ENCODE data around the gene GRK4.

- no peak for TF ChIP-seq YY1 (IDR thresholded peaks at IDR 0.05; ENCODE audit: low read depth)
- TF ChIP-seq MAX (IDR thresholded peaks at IDR 0.05): no peak
- TF ChIP-seq TCF12 (IDR thresholded peaks at IDR 0.05; ENCODE audit: low read depth): no peak
- no peak for TF ChIP-seq RAD21 (IDR thresholded peaks at IDR 0.05; ENCODE audit: low read depth)
- TF ChIP-seq TAF1 (IDR thresholded peaks at IDR 0.05; ENCODE audit: low read depth): no peak
- TF ChIP-seq, protein P1, sequence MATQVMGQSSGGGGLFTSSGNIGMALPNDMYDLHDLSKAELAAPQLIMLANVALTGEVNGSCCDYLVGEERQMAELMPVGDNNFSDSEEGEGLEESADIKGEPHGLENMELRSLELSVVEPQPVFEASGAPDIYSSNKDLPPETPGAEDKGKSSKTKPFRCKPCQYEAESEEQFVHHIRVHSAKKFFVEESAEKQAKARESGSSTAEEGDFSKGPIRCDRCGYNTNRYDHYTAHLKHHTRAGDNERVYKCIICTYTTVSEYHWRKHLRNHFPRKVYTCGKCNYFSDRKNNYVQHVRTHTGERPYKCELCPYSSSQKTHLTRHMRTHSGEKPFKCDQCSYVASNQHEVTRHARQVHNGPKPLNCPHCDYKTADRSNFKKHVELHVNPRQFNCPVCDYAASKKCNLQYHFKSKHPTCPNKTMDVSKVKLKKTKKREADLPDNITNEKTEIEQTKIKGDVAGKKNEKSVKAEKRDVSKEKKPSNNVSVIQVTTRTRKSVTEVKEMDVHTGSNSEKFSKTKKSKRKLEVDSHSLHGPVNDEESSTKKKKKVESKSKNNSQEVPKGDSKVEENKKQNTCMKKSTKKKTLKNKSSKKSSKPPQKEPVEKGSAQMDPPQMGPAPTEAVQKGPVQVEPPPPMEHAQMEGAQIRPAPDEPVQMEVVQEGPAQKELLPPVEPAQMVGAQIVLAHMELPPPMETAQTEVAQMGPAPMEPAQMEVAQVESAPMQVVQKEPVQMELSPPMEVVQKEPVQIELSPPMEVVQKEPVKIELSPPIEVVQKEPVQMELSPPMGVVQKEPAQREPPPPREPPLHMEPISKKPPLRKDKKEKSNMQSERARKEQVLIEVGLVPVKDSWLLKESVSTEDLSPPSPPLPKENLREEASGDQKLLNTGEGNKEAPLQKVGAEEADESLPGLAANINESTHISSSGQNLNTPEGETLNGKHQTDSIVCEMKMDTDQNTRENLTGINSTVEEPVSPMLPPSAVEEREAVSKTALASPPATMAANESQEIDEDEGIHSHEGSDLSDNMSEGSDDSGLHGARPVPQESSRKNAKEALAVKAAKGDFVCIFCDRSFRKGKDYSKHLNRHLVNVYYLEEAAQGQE (IDR thresholded peaks at IDR 0.05; ENCODE audit: low read depth): no peak
- TF ChIP-seq CEBPB (IDR thresholded peaks at IDR 0.05): no peak
Observed at GRCh38 chr4:2958446-2958845, 4.9 kb upstream of the GRK4 start.

All from Ishikawa (cell line).